HCT116 (cell line): ENCODE results near the gene BTN1A1.

Experiments
- CTCF ChIP-seq, 3 experiments: fragments of 200-600 bp in 1 of 3; sonication (generic) in 1 of 3; IDR thresholded peaks in 2 of 3; conservative IDR thresholded peaks in 1 of 3; 2 replicates each; pipeline ENCODE4 v1.5.1; 2012 to 2017; ENCODE audit warnings: low read depth in 2 of 3, low read length in 2 of 3, antibody characterized with exemption in 1 of 3, borderline replicate concordance in 1 of 3, control low read depth in 1 of 3, mild to moderate bottlenecking in 1 of 3, mixed read lengths in 1 of 3, mixed run types in 1 of 3, moderate library complexity in 1 of 3; ENCODE audit not compliant: insufficient read depth in 1 of 3
- POLR2A ChIP-seq: IDR thresholded peaks from 2 replicates; pipeline ENCODE4 v1.7.0; 2011; ENCODE audit warnings: borderline replicate concordance; ENCODE audit not compliant: insufficient read depth, insufficient read length; ENCODE audit errors: extremely low read depth
- SP1 ChIP-seq: IDR thresholded peaks from 2 replicates; pipeline ENCODE4 v1.6.1; 2012; ENCODE audit warnings: low read depth

- no peak for TF ChIP-seq POLR2A
- TF ChIP-seq CTCF (IDR thresholded peaks at IDR 0.05 in 2 of 3, conservative IDR thresholded peaks at IDR 0.05 in 1 of 3; ENCODE audit: borderline replicate concordance in 1 of 3, insufficient read depth in 1 of 3, low read depth in 2 of 3, low read length in 2 of 3) = no peak
- no peak for TF ChIP-seq SP1
Measured at GRCh38 chr6:26468829-26469228, 31.3 kb upstream of the BTN1A1 start.
